ENCODE data around the gene KLRC1. TPM values are rescaled to one million over a fixed set of nuclear protein-coding genes. Genes with fewer than 3 reads are reported as not detected.
"Not testable (repeated sequence)": the region's sequence is repeated elsewhere in the genome, so short reads cannot be mapped to it uniquely, and the experiment has no call there.

KLRC1 gene
- total and polyA plus RNA-seq, 8 donors, result 0.13 to 0.45 (median 0.19) TPM; not detected in 1

- Histone ChIP-seq H3K9me3 (no peaks in the 10 kb centered on the region), H3K4me1 (no peaks in the 10 kb centered on the region), H3K4me3 (no peak overlapping the region), H3K27ac (no peak overlapping the region), H3K27me3 (no peaks in the 10 kb centered on the region), H3K36me3 (no peaks in the 10 kb centered on the region)
- DNase-seq, result no peak
- no peak for FAIRE-seq
- ATAC-seq, result no peak
- TF ChIP-seq CTCF (IDR thresholded peaks at IDR 0.05), result no peak
- intact Hi-C loops (cut with DNase I), result no loop called here
Measured at GRCh38 chr12:10404798-10405197, 48.4 kb downstream of the KLRC1 start.

- no peak for FAIRE-seq
- intact Hi-C loops (cut with DNase I), result no loop called here
- TF ChIP-seq CTCF (IDR thresholded peaks at IDR 0.05), result no peak
Measured at GRCh38 chr12:10400829-10401228, 52.3 kb downstream of the KLRC1 start.

GRCh38 chr12:10398168-10398567 is 55.0 kb downstream of the KLRC1 start:
- DNase-seq (no peak), FAIRE-seq (no peak), ATAC-seq (no peak)
- TF ChIP-seq CTCF (IDR thresholded peaks at IDR 0.05), result no peak
- Histone ChIP-seq H3K4me1 (no peaks in the 10 kb centered on the region), H3K36me3 (no peaks in the 10 kb centered on the region), H3K4me3 (no peak overlapping the region), H3K9me3 (no peaks in the 10 kb centered on the region), H3K27ac (no peak overlapping the region), H3K27me3 (no peaks in the 10 kb centered on the region)
- intact Hi-C loops (cut with DNase I), result no loop called here
- 77 to 83% methylated on average over 2 of the region's 2 CpGs for WGBS, 2 donors

More at GRCh38 chr12:10400829-10401228, 52.3 kb downstream of the KLRC1 start:
- Histone ChIP-seq H3K36me3 (no peaks in the 10 kb centered on the region), H3K4me3 (no peak overlapping the region), H3K27me3 (no peaks in the 10 kb centered on the region), H3K9me3 (no peaks in the 10 kb centered on the region), H3K4me1 (no peaks in the 10 kb centered on the region), H3K27ac (no peak overlapping the region)
- no peak for DNase-seq
- no peak for ATAC-seq

- 44 to 78% methylated on average over 2 of the region's 2 CpGs for WGBS, 2 donors
- H3K27ac ChIP-seq, result no peak overlapping the region
- no peak for DNase-seq
Measured at GRCh38 chr12:10397296-10397695, 55.9 kb downstream of the KLRC1 start.

GRCh38 chr12:10396176-10396575 is 57.0 kb downstream of the KLRC1 start:
- intact Hi-C loops (cut with DNase I); H3K27ac ChIP-seq; H3K36me3 ChIP-seq; DNase-seq; H3K9me3 ChIP-seq; ATAC-seq; H3K4me1 ChIP-seq; H3K27me3 ChIP-seq; H3K4me3 ChIP-seq; FAIRE-seq: not testable (repeated sequence)
- WGBS, 2 donors, result 87 to 92% methylated on average over 15 of the region's 15 CpGs

More at GRCh38 chr12:10397296-10397695, 55.9 kb downstream of the KLRC1 start:
- H3K36me3 ChIP-seq, result no peaks in the 10 kb centered on the region
- H3K4me3 ChIP-seq, result no peak overlapping the region
- intact Hi-C loops (cut with DNase I), result no loop called here
- no peak for TF ChIP-seq CTCF (IDR thresholded peaks at IDR 0.05)
- H3K9me3 ChIP-seq, result no peaks in the 10 kb centered on the region
- no peak for ATAC-seq
- FAIRE-seq, result no peak
- H3K27me3 ChIP-seq, result no peaks in the 10 kb centered on the region
- no peaks in the 10 kb centered on the region for H3K4me1 ChIP-seq

Other genes with a start within 250 kb of the KLRC1 start
- gene GABARAPL1, start 240.5 kb downstream of the KLRC1 start, total RNA-seq, result 100 to 1,000 TPM in 1 of 6 donors, 10 to 100 TPM in 5; 51.1 to 111 (median 58.8) TPM
- 10 to 100 TPM; 53.1 to 92.7 TPM for gene GABARAPL1, start 240.5 kb downstream of the KLRC1 start, polyA plus RNA-seq
- gene KLRD1, start 145.5 kb downstream of the KLRC1 start, total RNA-seq, result 1 to 10 TPM in 1 of 6 donors, under 1 TPM in 5; 0.34 to 1.0 (median 0.64) TPM
- gene KLRD1, start 145.5 kb downstream of the KLRC1 start, polyA plus RNA-seq, result under 1 TPM; 0.11 to 0.12 TPM
- gene KLRK1, start 63.3 kb downstream of the KLRC1 start, total RNA-seq, result 1 to 10 TPM in 2 of 6 donors, under 1 TPM in 3, not detected in 1; 0.32 to 1.1 (median 0.69) TPM
- gene KLRK1, start 63.3 kb downstream of the KLRC1 start, polyA plus RNA-seq, result under 1 TPM; 0.57 to 0.92 TPM
- under 1 TPM in 1 of 6 donors, not detected in 5; 0.25 TPM for gene KLRC4, start 43.6 kb downstream of the KLRC1 start, total RNA-seq
- gene KLRC4, start 43.6 kb downstream of the KLRC1 start, polyA plus RNA-seq, result not detected
- not detected for gene KLRC3, start 32.8 kb downstream of the KLRC1 start, total RNA-seq
- not detected for gene KLRC3, start 32.8 kb downstream of the KLRC1 start, polyA plus RNA-seq
- gene KLRC2, start 17.4 kb downstream of the KLRC1 start, total RNA-seq, result under 1 TPM in 2 of 6 donors, not detected in 4; 0.26 to 0.34 TPM
- under 1 TPM in 1 of 2 donors, not detected in 1; 0.56 TPM for gene KLRC2, start 17.4 kb downstream of the KLRC1 start, polyA plus RNA-seq
- 1 to 10 TPM in 2 of 6 donors, under 1 TPM in 3, not detected in 1; 0.16 to 2.4 (median 0.69) TPM for gene EIF2S3B, start 52.5 kb upstream of the KLRC1 start, total RNA-seq
- under 1 TPM; 0.26 to 0.46 TPM for gene EIF2S3B, start 52.5 kb upstream of the KLRC1 start, polyA plus RNA-seq
- gene MAGOHB, start 160.2 kb upstream of the KLRC1 start, total RNA-seq, result 10 to 100 TPM in 2 of 6 donors, 1 to 10 TPM in 4; 5.4 to 11.4 (median 8.6) TPM
- gene MAGOHB, start 160.2 kb upstream of the KLRC1 start, polyA plus RNA-seq, result 10 to 100 TPM; 13.7 to 18.6 TPM
- under 1 TPM in 4 of 6 donors, not detected in 2; 0.12 to 0.55 (median 0.23) TPM for gene STYK1, start 220.7 kb upstream of the KLRC1 start, total RNA-seq
- gene STYK1, start 220.7 kb upstream of the KLRC1 start, polyA plus RNA-seq, result under 1 TPM; 0.04 to 0.07 TPM

All from pancreas (tissue), 10 donors.